ENCODE results near the gene EPHB2.
"Not testable (repeated sequence)": the region's sequence is repeated elsewhere in the genome, so short reads cannot be mapped to it uniquely, and the experiment has no call there.

EPHB2 gene

GRCh38 chr1:22710701-22711049 lies at the start of gene EPHB2:
EPHB2 (plus strand) TSS chr1:22710839; CDS start chr1:22710983, 144 bp downstream.
- DNase-seq (ENCODE audit: low read depth, low spot score), result no peak
- no peak within 1 kb of the TSS for H3K27ac ChIP-seq

GRCh38 chr1:22661880-22662279 lies 48.8 kb upstream of the EPHB2 start:
- DNase-seq (ENCODE audit: low read depth, low spot score), result no peak
- no peak overlapping the region for H3K27ac ChIP-seq

- no peak overlapping the region for H3K27ac ChIP-seq
- DNase-seq (ENCODE audit: low read depth, low spot score), result no peak
These were observed 48.3 kb upstream of the EPHB2 start for GRCh38 chr1:22662318-22662717.

- no peak for DNase-seq (ENCODE audit: low read depth, low spot score)
- H3K27ac ChIP-seq, result no peak overlapping the region
These were observed 47.6 kb upstream of the EPHB2 start for GRCh38 chr1:22662986-22663408.

GRCh38 chr1:22665752-22666151 lies 44.9 kb upstream of the EPHB2 start:
- DNase-seq (ENCODE audit: low read depth, low spot score), result no peak

GRCh38 chr1:22666412-22666811 lies 44.2 kb upstream of the EPHB2 start:
- no peak for DNase-seq (ENCODE audit: low read depth, low spot score)
- H3K27ac ChIP-seq, result no peak overlapping the region

More at GRCh38 chr1:22665752-22666151, 44.9 kb upstream of the EPHB2 start:
- H3K27ac ChIP-seq, result no peak overlapping the region

GRCh38 chr1:22668840-22669239 lies 41.8 kb upstream of the EPHB2 start:
- H3K27ac ChIP-seq; DNase-seq (ENCODE audit: low read depth, low spot score): not testable (repeated sequence)

- no peak overlapping the region for H3K27ac ChIP-seq
- DNase-seq (ENCODE audit: low read depth, low spot score), result no peak
These were observed 40.2 kb upstream of the EPHB2 start for GRCh38 chr1:22670352-22670975.

- no peak overlapping the region for H3K27ac ChIP-seq
- no peak for DNase-seq (ENCODE audit: low read depth, low spot score)
These were observed 38.6 kb upstream of the EPHB2 start for GRCh38 chr1:22671999-22672398.

- no peak overlapping the region for H3K27ac ChIP-seq
- DNase-seq (ENCODE audit: low read depth, low spot score), result no peak
These were observed 36.9 kb upstream of the EPHB2 start for GRCh38 chr1:22673486-22674409.

- DNase-seq (ENCODE audit: low read depth, low spot score), result no peak
- no peak overlapping the region for H3K27ac ChIP-seq
These were observed 36.3 kb upstream of the EPHB2 start for GRCh38 chr1:22674410-22674749.

GRCh38 chr1:22676151-22676550 lies 34.5 kb upstream of the EPHB2 start:
- not testable (repeated sequence) for DNase-seq (ENCODE audit: low read depth, low spot score); H3K27ac ChIP-seq

GRCh38 chr1:22676916-22677583 lies 33.6 kb upstream of the EPHB2 start:
- no peak overlapping the region for H3K27ac ChIP-seq

GRCh38 chr1:22677931-22678896 lies 32.4 kb upstream of the EPHB2 start:
- no peak overlapping the region for H3K27ac ChIP-seq
- DNase-seq (ENCODE audit: low read depth, low spot score), result no peak

More at GRCh38 chr1:22676916-22677583, 33.6 kb upstream of the EPHB2 start:
- DNase-seq (ENCODE audit: low read depth, low spot score), result no peak

GRCh38 chr1:22680726-22681125 lies 29.9 kb upstream of the EPHB2 start:
- no peak for DNase-seq (ENCODE audit: low read depth, low spot score)
- H3K27ac ChIP-seq, result no peak overlapping the region

GRCh38 chr1:22681556-22682276 lies 28.9 kb upstream of the EPHB2 start:
- DNase-seq (ENCODE audit: low read depth, low spot score), result no peak
- H3K27ac ChIP-seq, result no peak overlapping the region

- DNase-seq (ENCODE audit: low read depth, low spot score), result no peak
These were observed 27.1 kb upstream of the EPHB2 start for GRCh38 chr1:22683547-22683946.

GRCh38 chr1:22685591-22686059 lies 25.0 kb upstream of the EPHB2 start:
- DNase-seq (ENCODE audit: low read depth, low spot score), result no peak
- H3K27ac ChIP-seq, result no peak overlapping the region

More at GRCh38 chr1:22683547-22683946, 27.1 kb upstream of the EPHB2 start:
- no peak overlapping the region for H3K27ac ChIP-seq

GRCh38 chr1:22687191-22687590 lies 23.4 kb upstream of the EPHB2 start:
- DNase-seq (ENCODE audit: low read depth, low spot score), result no peak
- no peak overlapping the region for H3K27ac ChIP-seq

Measured in epithelial cell of prostate (primary cell).